CD4-positive, alpha-beta T cell treated with Interleukin-10 for 1 hour (primary cell): ENCODE measurements around the gene WFIKKN2.

Experiments
- DNase-seq: peaks from one replicate; pipeline ENCODE4 v3.0.0-alpha.2; 2020

WFIKKN2 gene

DNA sequence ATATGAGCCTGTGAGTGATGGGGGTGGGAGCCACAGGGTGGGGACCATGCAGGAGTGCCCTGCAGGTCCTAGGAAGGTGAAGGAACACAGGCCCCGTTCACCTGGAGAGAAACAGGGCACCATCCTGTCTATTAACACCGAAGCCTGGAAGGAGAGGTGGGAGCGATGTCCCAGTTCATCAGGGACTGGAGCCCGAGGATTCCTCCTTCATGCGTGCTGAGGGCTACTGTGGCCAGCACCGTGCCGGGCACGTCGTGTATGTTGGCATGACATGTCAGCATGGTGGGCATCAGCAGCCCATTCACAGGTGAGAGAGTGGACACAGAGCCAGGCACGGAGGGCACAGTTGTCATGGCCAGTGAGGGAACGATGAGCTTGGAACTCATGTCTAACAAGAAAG lies 1.4 kb downstream of the WFIKKN2 start:
- no peak for DNase-seq

GRCh38 chr17:50837286-50837979 lies 2.0 kb downstream of the WFIKKN2 start:
- DNase-seq = no peak

GRCh38 chr17:50837980-50838954 lies 2.9 kb downstream of the WFIKKN2 start:
- DNase-seq = no peak

- DNase-seq = no peak
These were observed 4.4 kb downstream of the WFIKKN2 start for GRCh38 chr17:50839591-50840310.

DNA sequence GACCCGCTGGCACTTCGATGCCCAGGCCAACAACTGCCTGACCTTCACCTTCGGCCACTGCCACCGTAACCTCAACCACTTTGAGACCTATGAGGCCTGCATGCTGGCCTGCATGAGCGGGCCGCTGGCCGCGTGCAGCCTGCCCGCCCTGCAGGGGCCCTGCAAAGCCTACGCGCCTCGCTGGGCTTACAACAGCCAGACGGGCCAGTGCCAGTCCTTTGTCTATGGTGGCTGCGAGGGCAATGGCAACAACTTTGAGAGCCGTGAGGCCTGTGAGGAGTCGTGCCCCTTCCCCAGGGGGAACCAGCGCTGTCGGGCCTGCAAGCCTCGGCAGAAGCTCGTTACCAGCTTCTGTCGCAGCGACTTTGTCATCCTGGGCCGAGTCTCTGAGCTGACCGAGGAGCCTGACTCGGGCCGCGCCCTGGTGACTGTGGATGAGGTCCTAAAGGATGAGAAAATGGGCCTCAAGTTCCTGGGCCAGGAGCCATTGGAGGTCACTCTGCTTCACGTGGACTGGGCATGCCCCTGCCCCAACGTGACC lies 5.0 kb downstream of the WFIKKN2 start:
- DNase-seq = no peak

- no peak for DNase-seq
These were observed 6.0 kb downstream of the WFIKKN2 start for GRCh38 chr17:50841277-50841948.

- peak; percentile 60 for DNase-seq
These were observed 6.6 kb downstream of the WFIKKN2 start for GRCh38 chr17:50841949-50842354.

GRCh38 chr17:50842506-50843149 lies 7.2 kb downstream of the WFIKKN2 start:
- no peak for DNase-seq

DNA sequence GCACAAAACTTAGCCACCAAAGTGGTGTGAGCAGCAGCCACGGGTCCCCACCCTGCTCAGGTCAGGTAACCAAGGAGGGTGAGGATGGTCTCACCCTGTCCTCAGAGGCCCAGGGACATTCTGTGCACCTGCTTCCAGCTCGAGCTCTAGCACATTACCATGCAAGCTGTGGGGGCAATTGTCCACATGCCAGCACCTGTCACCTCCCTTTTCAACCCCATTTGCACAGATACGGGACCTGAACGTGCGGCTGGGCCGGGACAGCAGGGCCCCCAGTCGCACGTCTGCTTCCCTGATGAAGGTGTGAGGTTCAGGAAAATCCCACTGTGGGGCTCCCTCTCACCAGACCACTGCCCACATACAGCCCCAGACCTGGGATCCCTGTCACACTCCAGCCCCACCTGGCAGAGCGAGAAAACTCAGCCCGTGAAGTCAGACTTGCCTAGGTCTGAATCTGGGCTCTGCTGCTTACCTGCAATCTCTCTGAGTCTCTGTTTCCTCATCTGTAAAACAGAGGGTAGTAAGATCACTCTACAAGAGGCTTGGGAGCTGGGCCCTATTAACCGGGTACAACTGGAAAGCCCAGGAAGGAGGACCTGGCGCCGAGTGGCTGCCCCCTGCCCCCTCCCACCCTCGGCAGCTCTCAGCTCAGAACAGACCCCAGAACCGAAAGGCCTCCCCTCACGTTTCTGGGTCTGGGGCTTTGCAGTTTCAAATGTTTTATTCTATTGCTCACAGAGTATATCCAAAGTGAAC lies 7.9 kb downstream of the WFIKKN2 start:
- DNase-seq = no peak

DNA sequence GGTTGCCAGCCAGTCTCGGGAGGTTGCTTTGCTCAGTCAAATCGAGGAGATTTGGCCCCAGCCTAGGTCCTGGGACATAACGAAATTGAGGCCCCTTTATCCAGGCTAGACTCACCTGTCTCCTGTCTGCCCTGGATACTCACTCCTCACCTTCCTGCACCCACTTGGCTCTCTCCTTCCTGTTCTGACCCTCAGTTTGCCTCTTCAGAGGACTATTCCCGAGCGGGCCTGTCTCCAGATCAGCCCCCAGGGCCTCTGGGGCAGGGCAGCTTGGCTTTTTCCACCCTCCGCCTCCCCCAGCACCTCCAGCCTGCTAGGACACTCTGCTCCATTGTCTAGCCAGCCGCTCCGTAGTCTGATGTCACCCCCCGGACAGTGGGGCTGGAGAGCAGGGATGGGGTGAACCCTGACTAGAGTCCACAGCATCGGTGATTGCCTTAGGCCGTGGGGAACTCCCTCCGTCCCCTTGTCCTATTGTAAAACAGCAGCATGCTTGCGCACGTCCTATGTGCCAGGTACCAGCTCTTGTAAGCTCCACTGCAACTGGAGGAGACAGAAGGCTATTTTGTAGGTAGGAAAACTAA lies 8.8 kb downstream of the WFIKKN2 start:
- no peak for DNase-seq

GRCh38 chr17:50845240-50846147 lies 10.1 kb downstream of the WFIKKN2 start:
- no peak for DNase-seq

- no peak for DNase-seq
These were observed 12.2 kb downstream of the WFIKKN2 start for GRCh38 chr17:50847566-50847965.

- no peak for DNase-seq
These were observed 12.7 kb downstream of the WFIKKN2 start for GRCh38 chr17:50848039-50848438.

- no peak for DNase-seq
These were observed 13.3 kb downstream of the WFIKKN2 start for GRCh38 chr17:50848711-50849110.

DNA sequence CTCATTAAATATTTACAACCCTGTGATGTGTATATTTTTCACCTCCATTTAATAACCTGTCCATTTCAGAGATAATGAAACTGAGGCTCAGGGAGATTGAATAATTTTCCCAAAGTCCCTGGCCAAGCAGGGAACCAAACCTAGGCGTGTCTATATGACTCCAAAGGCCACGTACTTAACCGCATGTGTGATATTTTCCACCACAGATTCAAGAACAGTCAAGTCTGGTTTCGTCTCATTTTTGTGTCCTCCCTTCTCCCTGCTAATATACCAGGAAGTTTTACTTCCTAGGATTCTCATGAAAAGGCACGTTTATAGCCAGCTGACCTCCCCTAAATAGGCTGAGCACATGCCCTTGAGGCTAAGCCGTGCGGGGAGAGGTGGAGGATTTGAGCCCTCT lies 15.3 kb downstream of the WFIKKN2 start:
- DNase-seq = no peak

GRCh38 chr17:50853015-50853615 lies 17.7 kb downstream of the WFIKKN2 start:
- DNase-seq = no peak

GRCh38 chr17:50853781-50854180 lies 18.4 kb downstream of the WFIKKN2 start:
- no peak for DNase-seq

DNA sequence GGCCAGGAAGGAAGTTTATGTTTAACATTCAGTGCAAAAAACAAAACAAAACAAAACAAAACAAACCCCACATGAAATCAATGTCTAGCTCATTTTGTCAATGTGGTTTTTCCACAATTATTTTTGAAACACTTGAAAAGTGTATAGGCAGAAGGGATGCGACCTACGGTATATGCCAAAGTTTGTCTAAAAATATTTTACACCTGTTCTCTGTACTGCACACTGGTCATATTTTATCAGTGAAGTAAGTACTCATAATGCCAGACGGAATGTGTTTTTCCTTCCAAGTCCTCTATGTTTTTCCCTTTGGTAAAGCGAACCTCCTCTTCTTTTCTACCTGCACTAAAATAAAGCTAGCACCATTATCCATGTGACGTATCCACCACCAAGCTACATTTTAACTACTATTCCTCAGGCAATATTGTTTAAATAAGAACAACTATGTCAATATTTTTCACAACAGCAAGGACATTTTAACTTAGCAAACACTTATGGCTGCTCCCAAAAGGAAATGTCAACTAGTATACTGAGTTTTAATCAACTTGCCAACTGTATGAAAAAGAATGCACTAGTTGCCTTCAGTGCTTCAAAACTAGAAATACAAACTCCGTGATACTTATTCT lies 20.4 kb downstream of the WFIKKN2 start:
- no peak for DNase-seq

DNA sequence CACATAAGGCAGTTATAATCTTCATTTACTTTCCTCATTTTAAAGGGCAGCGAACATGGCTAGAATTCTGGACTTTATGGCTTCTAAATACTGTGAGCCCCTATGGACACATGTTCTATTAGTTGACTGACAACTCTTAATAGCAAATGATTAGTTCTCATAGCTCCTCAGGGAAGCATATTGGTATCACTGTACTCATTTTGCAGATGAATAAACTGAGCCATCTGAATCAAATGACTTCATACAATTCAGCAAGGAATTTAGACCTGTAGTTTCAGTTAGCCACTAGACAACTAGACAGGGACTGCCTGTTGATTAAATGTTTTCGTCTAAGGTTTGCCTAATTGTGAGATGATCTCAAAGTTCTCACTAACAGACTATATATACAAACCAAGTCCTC lies 21.0 kb downstream of the WFIKKN2 start:
- DNase-seq = no peak
